ENCODE results near the gene MGMT. TPM values are rescaled to one million over a fixed set of nuclear protein-coding genes. Genes with fewer than 3 reads are reported as not detected.

The MGMT gene
- total and polyA plus RNA-seq, 8 donors = 1.2 to 37.8 (median 21.3) TPM

- Histone ChIP-seq H3K36me3 (peaks cover 0 to 14% (median 6%) of the 10 kb centered on the region in 4 donors), H3K27ac (no peak overlapping the region), H3K9me3 (peaks cover 0 to 17% (median 2%) of the 10 kb centered on the region in 4 donors), H3K4me3 (no peak overlapping the region), H3K27me3 (no peaks in the 10 kb centered on the region), H3K4me1 (no peaks in the 10 kb centered on the region)
- 90 to 97% (median 94%) methylated on average over 3 of the region's 3 CpGs for WGBS, 5 donors
- intact Hi-C loops (cut with DNase I; ENCODE audit: low total_unique reads) = no loop called here
- TF ChIP-seq CTCF (IDR thresholded peaks at IDR 0.05) = no peak
- no peak for TF ChIP-seq POLR2A (IDR thresholded peaks at IDR 0.05)
- TF ChIP-seq EP300 (IDR thresholded peaks at IDR 0.05) = no peak
- TF ChIP-seq POLR2AphosphoS5 (IDR thresholded peaks at IDR 0.05) = no peak
- DNase-seq = no peak
Measured at GRCh38 chr10:129593953-129594352, 126.9 kb downstream of the MGMT start.

- H3K4me1 ChIP-seq = no peaks in the 10 kb centered on the region
- 87 to 98% (median 95%) methylated on average over 15 of the region's 15 CpGs for whole genome bisulfite sequencing, 5 donors
- TF ChIP-seq CTCF (IDR thresholded peaks at IDR 0.05) (no peak), POLR2A (IDR thresholded peaks at IDR 0.05) (no peak), EP300 (IDR thresholded peaks at IDR 0.05) (no peak), POLR2AphosphoS5 (IDR thresholded peaks at IDR 0.05) (no peak)
- no peaks in the 10 kb centered on the region for H3K27me3 ChIP-seq
- H3K9me3 ChIP-seq = peaks cover 0 to 17% (median 0%) of the 10 kb centered on the region in 4 donors
- DNase-seq = no peak
- peaks cover 0 to 10% (median 4%) of the 10 kb centered on the region in 4 donors for H3K36me3 ChIP-seq
- intact Hi-C loops (cut with DNase I; ENCODE audit: low total_unique reads) = no loop called here
- H3K4me3 ChIP-seq = no peak overlapping the region
- no peak overlapping the region for H3K27ac ChIP-seq
Measured at GRCh38 chr10:129594811-129595210, 127.8 kb downstream of the MGMT start.

- no peaks in the 10 kb centered on the region for H3K27me3 ChIP-seq
- peaks cover 0 to 17% (median 0%) of the 10 kb centered on the region in 4 donors for H3K9me3 ChIP-seq
- DNase-seq = no peak
- WGBS, 5 donors = 94 to 97% (median 96%) methylated on average over 4 of the region's 4 CpGs
- H3K27ac ChIP-seq = no peak overlapping the region
- H3K36me3 ChIP-seq = peaks cover 0 to 10% (median 4%) of the 10 kb centered on the region in 4 donors
- no peak overlapping the region for H3K4me3 ChIP-seq
- no peaks in the 10 kb centered on the region for H3K4me1 ChIP-seq
- intact Hi-C loops (cut with DNase I; ENCODE audit: low total_unique reads) = no loop called here
- TF ChIP-seq POLR2AphosphoS5 (IDR thresholded peaks at IDR 0.05) (no peak), EP300 (IDR thresholded peaks at IDR 0.05) (no peak), POLR2A (IDR thresholded peaks at IDR 0.05) (no peak), CTCF (IDR thresholded peaks at IDR 0.05) (no peak)
Measured at GRCh38 chr10:129598413-129598812, 131.4 kb downstream of the MGMT start.

GRCh38 chr10:129599160-129599559 lies 132.1 kb downstream of the MGMT start:
- DNase-seq = no peak
- no peaks in the 10 kb centered on the region for H3K27me3 ChIP-seq
- H3K9me3 ChIP-seq = peaks cover 0 to 9% (median 0%) of the 10 kb centered on the region in 4 donors
- intact Hi-C loops (cut with DNase I; ENCODE audit: low total_unique reads) = no loop called here
- no peaks in the 10 kb centered on the region for H3K4me1 ChIP-seq
- no peak overlapping the region for H3K27ac ChIP-seq
- no peak for TF ChIP-seq POLR2AphosphoS5 (IDR thresholded peaks at IDR 0.05)
- TF ChIP-seq POLR2A (IDR thresholded peaks at IDR 0.05) = no peak
- TF ChIP-seq EP300 (IDR thresholded peaks at IDR 0.05) = no peak
- TF ChIP-seq CTCF (IDR thresholded peaks at IDR 0.05) = no peak
- H3K36me3 ChIP-seq = peaks cover 0 to 10% (median 4%) of the 10 kb centered on the region in 4 donors
- H3K4me3 ChIP-seq = no peak overlapping the region
- 97 to 99% (median 98%) methylated on average over 5 of the region's 5 CpGs for WGBS, 5 donors
